PC-9 (cell line): ENCODE measurements around the gene P2RY8. TPM values are rescaled to one million over a fixed set of nuclear protein-coding genes. Genes with fewer than 3 reads are reported as not detected.

Experiments
- BruUV-seq: library from RNA; stranded (reverse); fragments of 400-500 nt; replicated peaks from 2 replicates; lab custom pipeline; 2021; lab: Mats Ljungman, UMichigan
- CTCF ChIA-PET: fragments of 300-600 bp; sonication (Branson Sonifier 250); formaldehyde crosslinking; loops from one replicate; lab custom pipeline; 2022; ENCODE audit warnings: antibody characterized with exemption; lab: Charles Lee
- POLR2A ChIA-PET: fragments of 300-600 bp; sonication (Branson Sonifier 250); formaldehyde crosslinking; loops from one replicate; lab custom pipeline; 2022; ENCODE audit warnings: antibody characterized with exemption; ENCODE audit not compliant: unreplicated experiment; lab: Charles Lee
- DNase-seq, 2 experiments: peaks; one replicate each; pipeline versions ENCODE4 v3.0.0 to v3.0.0-alpha.2; 2015 to 2022; ENCODE audit warnings: mixed read lengths in 1 of 2
- H2AFZ ChIP-seq: fragments of 200-600 bp; sonication (generic); 2 replicates; pipeline ENCODE4 v1.8.1; 2017; ENCODE audit warnings: antibody characterized with exemption
- H3F3A ChIP-seq: fragments of 200-600 bp; sonication (generic); 2 replicates; pipeline ENCODE4 v1.8.1; 2017; ENCODE audit warnings: antibody characterized with exemption, mild to moderate bottlenecking, low read depth; ENCODE audit not compliant: insufficient read depth
- H3K27ac ChIP-seq: fragments of 200-600 bp; sonication (generic); 2 replicates; pipeline ENCODE4 v1.6.1; 2016; ENCODE audit warnings: mixed run types
- H3K27me3 ChIP-seq: fragments of 200-600 bp; sonication (generic); 2 replicates; pipeline ENCODE4 v1.6.1; 2016; ENCODE audit warnings: low read depth, mixed run types; ENCODE audit not compliant: insufficient read depth
- H3K36me3 ChIP-seq: fragments of 200-600 bp; sonication (generic); 2 replicates; pipeline ENCODE4 v1.6.1; 2016; ENCODE audit warnings: low read depth, mixed run types
- H3K4me1 ChIP-seq: fragments of 200-600 bp; sonication (generic); replicated peaks from 2 replicates; pipeline ENCODE4 v1.6.1; 2016; ENCODE audit warnings: mixed run types; ENCODE audit not compliant: insufficient read depth
- H3K4me2 ChIP-seq: fragments of 200-600 bp; sonication (generic); 2 replicates; pipeline ENCODE4 v1.6.1; 2017; ENCODE audit warnings: mixed run types
- H3K4me3 ChIP-seq: fragments of 200-600 bp; sonication (generic); 2 replicates; pipeline ENCODE4 v1.6.1; 2016; ENCODE audit warnings: mixed run types
- H3K79me2 ChIP-seq: fragments of 200-600 bp; sonication (generic); 2 replicates; pipeline ENCODE4 v1.6.1; 2017; ENCODE audit warnings: low read depth, mixed run types
- H3K9me2 ChIP-seq: fragments of 200-600 bp; sonication (generic); 2 replicates; pipeline ENCODE4 v1.8.1; 2017; ENCODE audit warnings: mild to moderate bottlenecking; ENCODE audit not compliant: insufficient read depth
- H3K9me3 ChIP-seq: fragments of 200-600 bp; sonication (generic); 2 replicates; pipeline ENCODE4 v1.8.1; 2016; ENCODE audit warnings: low read depth; ENCODE audit not compliant: insufficient read depth
- H4K20me1 ChIP-seq: fragments of 200-600 bp; sonication (generic); 2 replicates; pipeline ENCODE4 v1.8.1; 2017; ENCODE audit not compliant: insufficient read depth
- EZH2 ChIP-seq: fragments of 200-600 bp; sonication (generic); IDR thresholded peaks from 2 replicates; pipeline ENCODE4 v1.8.0; 2017; ENCODE audit warnings: antibody characterized with exemption, low read depth
- intact Hi-C: fragments of 100-400 bp; cut with micrococcal nuclease; formaldehyde crosslinking; loops from one replicate; pipeline ENCODE4 v1.10.0; 2022; ENCODE audit not compliant: unreplicated experiment
- total RNA-seq: library from RNA; stranded (reverse); gene quantifications from 2 replicates; pipeline ENCODE4 v1.2.3, GENCODE V29; 2021
- TF ChIP-seq, protein P1 (sequence below): fragments of 200-600 bp; sonication (generic); conservative IDR thresholded peaks from 2 replicates; pipeline ENCODE4 v1.6.1; 2017; ENCODE audit warnings: mixed run types, antibody characterized with exemption, mild to moderate bottlenecking, moderate library complexity

P2RY8 gene
- total RNA-seq, 1 experiment from 2014 or later = not detected

DNA sequence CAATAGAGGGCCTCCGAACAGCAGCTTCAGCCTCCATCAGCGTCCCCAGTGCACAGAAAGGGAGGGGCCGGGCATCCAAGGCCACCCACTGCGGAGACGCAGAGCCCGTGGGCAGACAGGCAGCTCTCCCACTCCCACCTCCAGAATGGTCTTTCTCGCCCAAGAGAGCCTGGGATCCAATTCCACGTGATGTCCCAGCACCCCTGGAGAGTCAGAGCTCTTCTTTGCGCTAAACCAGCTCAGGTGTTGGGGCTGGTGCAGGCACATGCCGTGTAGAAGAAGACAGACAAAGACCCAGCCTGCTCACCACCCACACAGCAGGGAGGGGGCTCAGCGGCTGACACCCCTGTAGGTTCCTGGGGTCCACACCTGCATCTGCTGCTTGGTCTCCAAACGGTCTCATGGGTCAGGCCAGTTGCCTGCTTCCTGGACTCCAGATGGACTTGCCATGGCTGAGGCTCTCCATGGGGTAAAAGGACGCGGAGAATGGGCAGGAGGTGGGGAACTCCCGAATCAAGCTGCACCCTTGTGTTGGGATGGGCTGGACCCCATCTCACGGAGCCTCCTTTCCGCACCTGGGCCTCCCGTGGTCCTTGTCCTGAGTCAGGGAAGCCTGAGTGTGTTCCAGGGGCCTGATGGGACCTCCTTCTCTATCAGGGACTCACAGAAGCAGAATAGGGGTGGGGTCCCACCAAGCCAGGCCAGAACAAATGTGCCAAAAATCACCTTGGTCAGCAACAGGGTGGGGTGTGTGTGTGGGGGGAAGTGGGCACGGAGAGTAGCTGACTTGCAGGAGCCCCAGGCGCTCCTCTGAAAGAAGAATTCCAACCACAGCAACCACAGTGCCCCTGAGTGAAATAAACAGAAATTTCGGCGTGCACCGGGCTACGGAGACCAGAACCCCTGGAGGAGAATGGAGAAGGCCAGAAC is 72.7 kb downstream of the P2RY8 start:
- Histone ChIP-seq H3F3A (peaks cover 9% of the 10 kb centered on the region; the same call in 1 of the 2 replicates), H3K4me3 (no peak overlapping the region), H3K9me3 (no peaks in the 10 kb centered on the region), H4K20me1 (no peaks in the 10 kb centered on the region), H3K79me2 (no peaks in the 10 kb centered on the region), H3K27me3 (peaks cover 48% of the 10 kb centered on the region), H3K36me3 (no peaks in the 10 kb centered on the region), H3K4me2 (no peak overlapping the region), H3K4me1 (peaks cover 8% of the 10 kb centered on the region; the same call in 1 of the 2 replicates), H3K9me2 (no peaks in the 10 kb centered on the region), H3K27ac (no peak overlapping the region), H2AFZ (no peak overlapping the region)
- ChIA-PET POLR2A (no interaction called here), CTCF (no interaction called here)
- no TSS peak for BruUV-seq
- no peak for TF ChIP-seq EZH2
- TF ChIP-seq, protein P1, sequence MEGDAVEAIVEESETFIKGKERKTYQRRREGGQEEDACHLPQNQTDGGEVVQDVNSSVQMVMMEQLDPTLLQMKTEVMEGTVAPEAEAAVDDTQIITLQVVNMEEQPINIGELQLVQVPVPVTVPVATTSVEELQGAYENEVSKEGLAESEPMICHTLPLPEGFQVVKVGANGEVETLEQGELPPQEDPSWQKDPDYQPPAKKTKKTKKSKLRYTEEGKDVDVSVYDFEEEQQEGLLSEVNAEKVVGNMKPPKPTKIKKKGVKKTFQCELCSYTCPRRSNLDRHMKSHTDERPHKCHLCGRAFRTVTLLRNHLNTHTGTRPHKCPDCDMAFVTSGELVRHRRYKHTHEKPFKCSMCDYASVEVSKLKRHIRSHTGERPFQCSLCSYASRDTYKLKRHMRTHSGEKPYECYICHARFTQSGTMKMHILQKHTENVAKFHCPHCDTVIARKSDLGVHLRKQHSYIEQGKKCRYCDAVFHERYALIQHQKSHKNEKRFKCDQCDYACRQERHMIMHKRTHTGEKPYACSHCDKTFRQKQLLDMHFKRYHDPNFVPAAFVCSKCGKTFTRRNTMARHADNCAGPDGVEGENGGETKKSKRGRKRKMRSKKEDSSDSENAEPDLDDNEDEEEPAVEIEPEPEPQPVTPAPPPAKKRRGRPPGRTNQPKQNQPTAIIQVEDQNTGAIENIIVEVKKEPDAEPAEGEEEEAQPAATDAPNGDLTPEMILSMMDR = no peak
- intact Hi-C loops = no loop called here
- DNase-seq = no peak

DNA sequence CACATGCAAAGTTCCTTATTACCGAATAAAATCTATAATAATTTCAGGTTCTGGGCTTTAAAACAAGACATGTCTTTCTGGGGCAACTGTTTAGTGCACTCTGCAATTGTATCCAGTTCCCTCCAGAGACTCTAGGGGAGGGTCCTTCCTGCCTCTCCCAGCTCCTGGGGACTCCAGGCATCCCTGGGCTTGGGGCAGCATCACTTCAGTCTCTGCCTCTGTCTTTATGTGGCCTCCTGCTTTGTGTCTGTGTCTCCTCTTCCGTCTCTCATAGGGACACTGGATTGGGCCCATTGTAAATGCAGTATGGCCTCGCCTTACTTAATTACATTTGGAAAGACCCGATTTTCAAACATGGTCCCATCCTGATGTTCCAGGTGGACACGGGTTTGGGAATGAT is 73.4 kb downstream of the P2RY8 start:
- intact Hi-C loops = no loop called here
- ChIA-PET CTCF (no interaction called here), POLR2A (no interaction called here)
- peaks cover 9% of the 10 kb centered on the region; the same call in 1 of the 2 replicates for H3F3A ChIP-seq
- peaks cover 8% of the 10 kb centered on the region; the same call in 1 of the 2 replicates for H3K4me1 ChIP-seq
- peaks cover 48% of the 10 kb centered on the region for H3K27me3 ChIP-seq
- H3K79me2 ChIP-seq = no peaks in the 10 kb centered on the region
- H3K36me3 ChIP-seq = no peaks in the 10 kb centered on the region
- no peak overlapping the region for H2AFZ ChIP-seq
- H4K20me1 ChIP-seq = no peaks in the 10 kb centered on the region
- TF ChIP-seq, protein P1 = no peak
- TF ChIP-seq EZH2 = no peak
- no peaks in the 10 kb centered on the region for H3K9me2 ChIP-seq
- H3K4me3 ChIP-seq = no peak overlapping the region
- no peaks in the 10 kb centered on the region for H3K9me3 ChIP-seq
- no peak for DNase-seq
- no TSS peak for BruUV-seq
- no peak overlapping the region for H3K4me2 ChIP-seq
- no peak overlapping the region for H3K27ac ChIP-seq

DNA sequence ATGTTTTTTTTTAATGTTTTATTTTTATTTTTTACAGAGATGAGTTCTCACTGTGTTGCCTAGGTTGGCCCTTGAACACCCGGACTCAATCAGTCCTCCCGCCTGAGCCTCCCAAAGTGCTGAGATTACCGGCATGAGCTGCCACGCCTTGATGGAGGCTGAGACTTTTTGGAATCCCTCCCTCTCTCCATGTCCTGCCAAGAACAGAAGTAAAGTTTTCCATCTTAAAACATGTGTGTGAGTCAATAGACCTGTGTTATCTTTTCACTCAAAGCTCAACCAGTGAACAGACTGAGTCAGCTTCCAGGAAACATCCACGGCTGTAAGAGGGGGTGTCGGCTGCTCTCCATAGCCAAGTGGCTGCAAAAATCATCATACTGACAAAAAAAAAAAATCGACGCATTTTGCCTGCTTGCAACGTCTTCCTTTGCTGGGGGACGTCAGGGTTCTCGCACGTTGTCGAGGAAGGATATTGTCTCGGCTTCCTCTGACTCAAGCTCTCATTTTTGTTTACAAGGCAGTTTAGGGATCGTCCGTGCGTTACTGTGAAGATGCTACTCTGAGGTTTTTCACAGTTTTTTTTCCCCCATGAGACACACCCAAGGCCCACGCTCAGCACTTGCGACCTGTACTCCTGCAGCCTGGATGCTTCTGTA is 74.3 kb downstream of the P2RY8 start:
- Histone ChIP-seq H3K4me2 (no peak overlapping the region), H4K20me1 (no peaks in the 10 kb centered on the region), H3K27ac (no peak overlapping the region), H3K36me3 (no peaks in the 10 kb centered on the region), H3K9me2 (no peaks in the 10 kb centered on the region), H3K27me3 (peaks cover 47% of the 10 kb centered on the region), H3K9me3 (no peaks in the 10 kb centered on the region), H3K79me2 (no peaks in the 10 kb centered on the region), H3F3A (peaks cover 2% of the 10 kb centered on the region; the same call in 1 of the 2 replicates), H2AFZ (no peak overlapping the region), H3K4me3 (no peak overlapping the region), H3K4me1 (peaks cover 1% of the 10 kb centered on the region; the same call in 1 of the 2 replicates)
- POLR2A ChIA-PET = no interaction called here
- no peak for TF ChIP-seq EZH2
- TF ChIP-seq, protein P1 = no peak
- CTCF ChIA-PET = no interaction called here
- BruUV-seq = no TSS peak
- intact Hi-C loops = no loop called here
- no peak for DNase-seq
